Hepatocyte (in vitro differentiated cells): Measurements from ENCODE around the gene HOXD9. TPM values are rescaled to one million over a fixed set of nuclear protein-coding genes. Genes with fewer than 3 reads are reported as not detected.
A peak's percentile ranks its signal among the peaks of the same experiment; 100 is the strongest.

Experiments
- DNase-seq: peaks from one replicate; pipeline ENCODE4 v3.0.0-alpha.2; 2016; ENCODE audit warnings: low spot score
- H2AFZ ChIP-seq: fragments of 200-600 bp; sonication (generic); 2 replicates; pipeline ENCODE4 v1.6.0; 2016; ENCODE audit warnings: antibody characterized with exemption, mild to moderate bottlenecking
- H3K27ac ChIP-seq: fragments of 200-600 bp; sonication (generic); 2 replicates; pipeline ENCODE4 v1.5.1; 2016; ENCODE audit warnings: mild to moderate bottlenecking
- H3K27me3 ChIP-seq: fragments of 200-600 bp; sonication (generic); 2 replicates; pipeline ENCODE4 v1.6.1; 2016
- H3K36me3 ChIP-seq: fragments of 200-600 bp; sonication (generic); replicated peaks from 2 replicates; pipeline ENCODE4 v1.5.1; 2016; ENCODE audit warnings: low read depth; ENCODE audit not compliant: insufficient read depth
- H3K4me1 ChIP-seq: fragments of 200-600 bp; sonication (generic); 2 replicates; pipeline ENCODE4 v1.5.1; 2016; ENCODE audit warnings: mild to moderate bottlenecking, moderate library complexity; ENCODE audit not compliant: insufficient read depth
- H3K4me2 ChIP-seq: fragments of 200-600 bp; sonication (generic); 2 replicates; pipeline ENCODE4 v1.6.0; 2016
- H3K4me3 ChIP-seq: fragments of 200-600 bp; sonication (generic); 2 replicates; pipeline ENCODE4 v1.5.1; 2016; ENCODE audit warnings: mild to moderate bottlenecking
- H3K79me2 ChIP-seq: fragments of 200-600 bp; sonication (generic); 2 replicates; pipeline ENCODE4 v1.6.0; 2017; ENCODE audit warnings: mild to moderate bottlenecking
- H3K9me2 ChIP-seq: fragments of 200-600 bp; sonication (generic); replicated peaks from 2 replicates; pipeline ENCODE4 v1.6.0; 2017; ENCODE audit warnings: mild to moderate bottlenecking; ENCODE audit not compliant: insufficient read depth
- H3K9me3 ChIP-seq: fragments of 200-600 bp; sonication (generic); 2 replicates; pipeline ENCODE4 v1.5.1; 2016; ENCODE audit warnings: low read depth, mild to moderate bottlenecking
- H4K20me1 ChIP-seq: fragments of 200-600 bp; sonication (generic); 2 replicates; pipeline ENCODE4 v1.6.0; 2016; ENCODE audit warnings: mild to moderate bottlenecking; ENCODE audit not compliant: insufficient read depth, poor library complexity, severe bottlenecking
- CTCF ChIP-seq: fragments of 200-600 bp; sonication (generic); IDR thresholded peaks from 2 replicates; pipeline ENCODE4 v1.5.1; 2016; ENCODE audit warnings: antibody characterized with exemption, mild to moderate bottlenecking; ENCODE audit not compliant: poor library complexity
- EZH2 ChIP-seq: fragments of 200-600 bp; sonication (generic); IDR thresholded peaks from 2 replicates; pipeline ENCODE4 v1.6.1; 2016; ENCODE audit warnings: antibody characterized with exemption, mild to moderate bottlenecking, borderline replicate concordance
- EZH2phosphoT487 ChIP-seq: fragments of 200-600 bp; sonication (generic); IDR thresholded peaks from one replicate; pipeline ENCODE4 v1.6.1; 2018; ENCODE audit warnings: antibody characterized with exemption, mild to moderate bottlenecking, low read depth, moderate library complexity; ENCODE audit not compliant: unreplicated experiment, severe bottlenecking
- WGBS: methylation state at CpG from one replicate; pipeline ENCODE4 v1.1.6; 2016; ENCODE audit warnings: low lambda C conversion rate; ENCODE audit errors: missing lambda C conversion rate; 5-methylcytosine and 5-hydroxymethylcytosine counted together
- polyA plus RNA-seq: library from polyadenylated mRNA; unstranded; fragments of >200 nt; fragmentation: Nextera tagmentation; extraction: Ambion mirVana; gene quantifications from 2 replicates; pipeline ENCODE4 v1.2.1, GENCODE V29; 2016
- total RNA-seq: library from RNA; depleted of rRNA; stranded (reverse); fragments of >200 nt; gene quantifications from 2 replicates; pipeline ENCODE4 v1.2.3, GENCODE V29; 2014

The HOXD9 gene
- total and polyA plus RNA-seq, 2 experiments from 2014 or later: 2.9 to 4.7 TPM

DNA sequence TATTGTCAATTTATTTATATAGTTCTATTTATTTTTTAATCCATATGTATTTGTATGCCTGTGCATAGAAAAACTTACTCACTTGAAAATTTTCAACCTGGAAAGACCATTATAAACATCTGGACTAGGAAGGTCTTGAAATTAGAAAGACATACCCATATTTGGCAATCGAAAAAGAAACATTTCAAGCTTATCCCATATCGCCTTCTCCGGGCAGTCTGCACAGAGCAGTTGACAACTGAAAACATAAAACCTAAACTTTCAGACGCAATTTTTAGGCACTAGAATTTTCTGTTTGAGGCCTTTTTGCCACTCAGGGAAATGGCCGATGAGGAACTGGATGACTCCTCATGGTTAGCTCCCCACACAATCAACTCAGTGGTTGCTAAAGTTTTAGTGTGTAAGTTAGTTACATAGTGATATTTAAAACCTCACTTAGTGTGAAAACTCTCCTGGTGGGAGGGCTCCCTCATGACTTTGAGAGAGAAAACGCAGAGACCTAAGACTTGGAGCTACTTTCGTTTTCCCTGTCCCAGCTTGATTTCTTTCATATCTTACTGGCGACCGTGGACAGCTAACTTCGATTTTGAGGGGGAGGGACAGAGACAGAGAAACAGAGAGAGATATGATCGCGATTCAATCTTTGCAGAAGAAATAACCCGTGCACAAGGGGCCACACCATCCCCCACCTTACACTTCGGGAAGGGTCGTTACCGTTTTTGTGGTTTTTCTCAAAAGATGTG is 26.1 kb upstream of the HOXD9 start:
- 4% methylated on average over 16 of the region's 16 CpGs for WGBS
- H3K4me3 ChIP-seq: peak overlapping the region; percentile 57
- TF ChIP-seq EZH2 (no peak), CTCF (no peak), EZH2phosphoT487 (no peak)

GRCh38 chr2:176096986-176097819 is 25.3 kb upstream of the HOXD9 start:
- no peaks in the 10 kb centered on the region for H3K4me1 ChIP-seq
- H3K9me3 ChIP-seq: no peaks in the 10 kb centered on the region
- no peaks in the 10 kb centered on the region for H3K36me3 ChIP-seq
- WGBS: 2% methylated on average over 45 of the region's 45 CpGs
- H4K20me1 ChIP-seq: peaks cover 14% of the 10 kb centered on the region
- H3K4me2 ChIP-seq: peak overlapping the region; percentile 91
- no peak for TF ChIP-seq EZH2phosphoT487
- TF ChIP-seq CTCF: peak; percentile 73
- TF ChIP-seq EZH2: peak; percentile 18
- H2AFZ ChIP-seq: peak overlapping the region; percentile 59
- peaks cover 64% of the 10 kb centered on the region for H3K79me2 ChIP-seq
- H3K9me2 ChIP-seq: no peaks in the 10 kb centered on the region
- H3K27ac ChIP-seq: peak overlapping the region; percentile 93
- H3K4me3 ChIP-seq: peak overlapping the region; percentile 57
- DNase-seq: peak; percentile 89
- H3K27me3 ChIP-seq: peaks cover 94% of the 10 kb centered on the region

More for the DNA sequence above, 26.1 kb upstream of the HOXD9 start:
- no peak for DNase-seq
- Histone ChIP-seq H3K36me3 (no peaks in the 10 kb centered on the region), H3K9me2 (no peaks in the 10 kb centered on the region), H3K27me3 (peaks cover 94% of the 10 kb centered on the region), H4K20me1 (peaks cover 14% of the 10 kb centered on the region), H3K4me1 (no peaks in the 10 kb centered on the region), H3K79me2 (peaks cover 60% of the 10 kb centered on the region), H3K4me2 (peak overlapping the region; percentile 91), H3K27ac (peak overlapping the region; percentile 89), H2AFZ (peak overlapping the region; percentile 19), H3K9me3 (no peaks in the 10 kb centered on the region)

- no peaks in the 10 kb centered on the region for H3K4me1 ChIP-seq
- 1% methylated on average over 18 of the region's 18 CpGs for WGBS
- no peak for DNase-seq
- peaks cover 98% of the 10 kb centered on the region for H3K27me3 ChIP-seq
- peak overlapping the region; percentile 41 for H2AFZ ChIP-seq
- no peaks in the 10 kb centered on the region for H3K9me2 ChIP-seq
- TF ChIP-seq CTCF (no peak), EZH2 (peak; percentile 16), EZH2phosphoT487 (peak; percentile 41)
- H3K79me2 ChIP-seq: peaks cover 71% of the 10 kb centered on the region
- no peaks in the 10 kb centered on the region for H3K36me3 ChIP-seq
- peak overlapping the region; percentile 60 for H3K4me3 ChIP-seq
- H3K4me2 ChIP-seq: peak overlapping the region; percentile 91
- peaks cover 14% of the 10 kb centered on the region for H4K20me1 ChIP-seq
- H3K9me3 ChIP-seq: no peaks in the 10 kb centered on the region
- H3K27ac ChIP-seq: peak overlapping the region; percentile 93
Observed at GRCh38 chr2:176097820-176098365, 24.6 kb upstream of the HOXD9 start.
